ENCODE results near the gene SRSF5.

GRCh38 chr14:69789118-69789640 lies 22.2 kb downstream of the SRSF5 start:
- TF ChIP-seq, protein P1, sequence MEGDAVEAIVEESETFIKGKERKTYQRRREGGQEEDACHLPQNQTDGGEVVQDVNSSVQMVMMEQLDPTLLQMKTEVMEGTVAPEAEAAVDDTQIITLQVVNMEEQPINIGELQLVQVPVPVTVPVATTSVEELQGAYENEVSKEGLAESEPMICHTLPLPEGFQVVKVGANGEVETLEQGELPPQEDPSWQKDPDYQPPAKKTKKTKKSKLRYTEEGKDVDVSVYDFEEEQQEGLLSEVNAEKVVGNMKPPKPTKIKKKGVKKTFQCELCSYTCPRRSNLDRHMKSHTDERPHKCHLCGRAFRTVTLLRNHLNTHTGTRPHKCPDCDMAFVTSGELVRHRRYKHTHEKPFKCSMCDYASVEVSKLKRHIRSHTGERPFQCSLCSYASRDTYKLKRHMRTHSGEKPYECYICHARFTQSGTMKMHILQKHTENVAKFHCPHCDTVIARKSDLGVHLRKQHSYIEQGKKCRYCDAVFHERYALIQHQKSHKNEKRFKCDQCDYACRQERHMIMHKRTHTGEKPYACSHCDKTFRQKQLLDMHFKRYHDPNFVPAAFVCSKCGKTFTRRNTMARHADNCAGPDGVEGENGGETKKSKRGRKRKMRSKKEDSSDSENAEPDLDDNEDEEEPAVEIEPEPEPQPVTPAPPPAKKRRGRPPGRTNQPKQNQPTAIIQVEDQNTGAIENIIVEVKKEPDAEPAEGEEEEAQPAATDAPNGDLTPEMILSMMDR (IDR thresholded peaks at IDR 0.05 in 4 of 5, conservative IDR thresholded peaks at IDR 0.05 in 1 of 5): no peak
- no peak for TF ChIP-seq POLR2A (IDR thresholded peaks at IDR 0.05)

Measured in gastrocnemius medialis (tissue), 4 donors.